H1 (cell line): ENCODE measurements around the gene BCL11A. TPM values are rescaled to one million over a fixed set of nuclear protein-coding genes. Genes with fewer than 3 reads are reported as not detected.

ENCODE experiments used
- CTCF ChIA-PET: fragments of 300-600 bp; sonication (Branson Sonifier 250); formaldehyde crosslinking; loops from one replicate; lab custom pipeline; 2021; ENCODE audit not compliant: partially characterized antibody; lab: Charles Lee
- POLR2A ChIA-PET: fragments of 300-600 bp; sonication (Branson Sonifier 250); formaldehyde crosslinking; loops from one replicate; lab custom pipeline; 2021; ENCODE audit warnings: inconsistent platforms; ENCODE audit not compliant: partially characterized antibody; lab: Charles Lee
- DNase-seq, 2 experiments: peaks; one replicate each; pipeline versions ENCODE4 v3.0.0 to v3.0.0-alpha.2; 2010 to 2022; ENCODE audit warnings: low spot score in 2 of 2, low read depth in 1 of 2, mixed read lengths in 1 of 2
- FAIRE-seq: peaks from 2 replicates; lab custom pipeline; 2011; peaks lifted over from hg19 to GRCh38; lab: Jason Lieb, UNC
- H2AFZ ChIP-seq: 2 replicates; pipeline ENCODE4 v1.8.1; 2012; ENCODE audit warnings: low read length, inconsistent platforms
- H2AK5ac ChIP-seq: 2 replicates; pipeline ENCODE4 v1.6.1; 2013; ENCODE audit warnings: low read depth, low read length
- H2BK120ac ChIP-seq: replicated peaks from 2 replicates; pipeline ENCODE3; 2013; ENCODE audit warnings: low read depth, low read length, inconsistent platforms
- H2BK12ac ChIP-seq: 2 replicates; pipeline ENCODE4 v1.6.1; 2013; ENCODE audit warnings: low read depth, low read length
- H2BK15ac ChIP-seq: 2 replicates; pipeline ENCODE4 v1.6.1; 2013; ENCODE audit warnings: low read length
- H2BK20ac ChIP-seq: 2 replicates; pipeline ENCODE4 v1.6.1; 2013; ENCODE audit warnings: low read length
- H2BK5ac ChIP-seq: 2 replicates; pipeline ENCODE4 v1.6.1; 2013; ENCODE audit warnings: low read depth, low read length
- H3K14ac ChIP-seq: 2 replicates; pipeline ENCODE4 v1.6.1; 2013; ENCODE audit warnings: inconsistent platforms; ENCODE audit not compliant: insufficient read length
- H3K18ac ChIP-seq: 2 replicates; pipeline ENCODE4 v1.6.1; 2013; ENCODE audit warnings: low read length; ENCODE audit errors: extremely low read depth
- H3K23ac ChIP-seq: 2 replicates; pipeline ENCODE4 v1.6.1; 2013; ENCODE audit warnings: inconsistent platforms; ENCODE audit not compliant: insufficient read length
- H3K23me2 ChIP-seq: 2 replicates; pipeline ENCODE4 v1.6.1; 2013; ENCODE audit warnings: low read depth, low read length
- H3K27ac ChIP-seq: 2 replicates; pipeline ENCODE4 v1.6.1; 2011; ENCODE audit warnings: low read depth, low read length, inconsistent platforms
- H3K27me3 ChIP-seq, 4 experiments: replicated peaks in 1 of 4; 1 replicate in 1 of 4; 2 replicates in 3 of 4; pipeline versions ENCODE4 v1.6.1 to v1.8.1; 2011 to 2013; ENCODE audit warnings: low read length in 3 of 4, mild to moderate bottlenecking in 3 of 4, inconsistent platforms in 2 of 4, mixed read lengths in 2 of 4, moderate library complexity in 1 of 4; ENCODE audit not compliant: control insufficient read depth in 3 of 4, insufficient read depth in 3 of 4; ENCODE audit errors: extremely low read depth in 1 of 4
- H3K36me3 ChIP-seq, 4 experiments: 2 replicates each; pipeline versions ENCODE4 v1.6.1 to v1.8.1; 2011 to 2013; ENCODE audit warnings: mild to moderate bottlenecking in 4 of 4, low read length in 3 of 4, moderate library complexity in 2 of 4, control low read depth in 1 of 4, inconsistent platforms in 1 of 4; ENCODE audit not compliant: insufficient read depth in 4 of 4, control insufficient read depth in 2 of 4
- H3K4ac ChIP-seq: replicated peaks from 2 replicates; pipeline ENCODE3; 2013; ENCODE audit warnings: low read length, low read depth, mixed read lengths, inconsistent platforms; ENCODE audit not compliant: insufficient read length
- H3K4me1 ChIP-seq, 4 experiments: replicated peaks in 1 of 4; 1 replicate in 1 of 4; 2 replicates in 3 of 4; pipeline versions ENCODE4 v1.6.1 to v1.8.1; 2011 to 2013; ENCODE audit warnings: low read length in 3 of 4, inconsistent platforms in 2 of 4, mixed read lengths in 1 of 4; ENCODE audit not compliant: insufficient read depth in 4 of 4, control insufficient read depth in 3 of 4
- H3K4me2 ChIP-seq, 2 experiments: 2 replicates each; pipeline versions ENCODE4 v1.6.1 to v1.8.1; 2011 to 2013; ENCODE audit warnings: low read depth in 2 of 2, low read length in 2 of 2, control low read depth in 1 of 2, inconsistent platforms in 1 of 2, mild to moderate bottlenecking in 1 of 2; ENCODE audit not compliant: insufficient read depth in 1 of 2
- H3K4me3 ChIP-seq, 4 experiments: fragments of 200-600, 300-600 bp in 1 of 4; sonication (generic), shearing (Covaris generic), sonication (Bioruptor Twin) in 1 of 4; 2 replicates each; pipeline versions ENCODE4 v1.5.1 to v1.8.1; 2011 to 2016; ENCODE audit warnings: low read length in 4 of 4, low read depth in 3 of 4, control low read depth in 2 of 4, inconsistent platforms in 2 of 4, mild to moderate bottlenecking in 2 of 4, mixed read lengths in 1 of 4, moderate library complexity in 1 of 4; ENCODE audit not compliant: insufficient read depth in 2 of 4; ENCODE audit errors: extremely low read depth in 1 of 4
- H3K56ac ChIP-seq: replicated peaks from 2 replicates; pipeline ENCODE3; 2013; ENCODE audit warnings: low read depth, mild to moderate bottlenecking, mixed read lengths, low read length, inconsistent platforms; ENCODE audit not compliant: insufficient read length
- H3K79me1 ChIP-seq: 2 replicates; pipeline ENCODE4 v1.6.1; 2013; ENCODE audit warnings: low read depth, low read length, control low read depth
- H3K79me2 ChIP-seq, 2 experiments: 2 replicates each; pipeline versions ENCODE4 v1.6.1 to v1.8.1; 2012 to 2013; ENCODE audit warnings: low read length in 2 of 2, mild to moderate bottlenecking in 2 of 2, inconsistent platforms in 1 of 2; ENCODE audit not compliant: insufficient read depth in 2 of 2, control insufficient read depth in 1 of 2
- H3K9ac ChIP-seq, 4 experiments: replicated peaks in 1 of 4; 1 replicate in 1 of 4; 2 replicates in 3 of 4; pipeline versions ENCODE4 v1.6.1 to v1.8.1; 2011 to 2013; ENCODE audit warnings: low read depth in 3 of 4, low read length in 3 of 4, control low read depth in 2 of 4, mild to moderate bottlenecking in 2 of 4, moderate library complexity in 2 of 4, inconsistent platforms in 1 of 4; ENCODE audit errors: extremely low read depth in 1 of 4
- H3K9me3 ChIP-seq, 2 experiments: 2 replicates each; pipeline versions ENCODE4 v1.6.1 to v1.8.1; 2012 to 2013; ENCODE audit warnings: mild to moderate bottlenecking in 2 of 2, moderate library complexity in 2 of 2, control low read depth in 1 of 2, inconsistent platforms in 1 of 2, low read depth in 1 of 2, low read length in 1 of 2, mixed read lengths in 1 of 2; ENCODE audit not compliant: insufficient read depth in 2 of 2
- H4K20me1 ChIP-seq, 2 experiments: replicated peaks in 1 of 2; 2 replicates each; pipeline versions ENCODE3 to v1.8.1; 2011 to 2013; ENCODE audit warnings: inconsistent platforms in 2 of 2, low read length in 2 of 2, mild to moderate bottlenecking in 1 of 2; ENCODE audit not compliant: insufficient read depth in 2 of 2, control insufficient read depth in 1 of 2
- H4K5ac ChIP-seq: 2 replicates; pipeline ENCODE4 v1.6.1; 2013; ENCODE audit warnings: low read length, low read depth, mixed read lengths, inconsistent platforms; ENCODE audit not compliant: insufficient read length
- H4K8ac ChIP-seq: 2 replicates; pipeline ENCODE4 v1.8.0; 2013; ENCODE audit warnings: mild to moderate bottlenecking, moderate library complexity, low read length, inconsistent platforms; ENCODE audit not compliant: insufficient read depth; ENCODE audit errors: extremely low read depth
- H4K91ac ChIP-seq: replicated peaks from 2 replicates; pipeline ENCODE3; 2013; ENCODE audit warnings: low read length, mixed read lengths, inconsistent platforms; ENCODE audit not compliant: insufficient read length
- BCL11A ChIP-seq, 2 experiments: IDR thresholded peaks; one replicate each; pipeline ENCODE4 v1.6.1; 2011; ENCODE audit warnings: low read depth in 2 of 2, low read length in 2 of 2, mild to moderate bottlenecking in 2 of 2
- GTF2F1 ChIP-seq: IDR thresholded peaks from 2 replicates; pipeline ENCODE4 v1.6.1; 2012; ENCODE audit warnings: low read depth, low read length, improper control_type of control experiment, borderline replicate concordance
- NRF1 ChIP-seq: IDR thresholded peaks from 2 replicates; pipeline ENCODE4 v1.6.1; 2011; ENCODE audit warnings: mild to moderate bottlenecking, low read depth, low read length, improper control_type of control experiment
- SP1 ChIP-seq: IDR thresholded peaks from 2 replicates; pipeline ENCODE4 v1.6.1; 2011; ENCODE audit warnings: low read depth, low read length
- WGBS, 2 experiments: shearing (Covaris generic) in 1 of 2; methylation state at CpG; one replicate each; pipeline versions ENCODE4 v1.1.6 to v1.1.7; 2013 to 2015; ENCODE audit warnings: low lambda C conversion rate in 2 of 2, mixed read lengths in 2 of 2, inconsistent platforms in 1 of 2, low coverage in 1 of 2, missing lambda C conversion rate in 1 of 2; ENCODE audit not compliant: insufficient replicate concordance in 2 of 2, insufficient coverage in 1 of 2, insufficient read length in 1 of 2; ENCODE audit errors: extremely low coverage in 1 of 2, missing lambda C conversion rate in 1 of 2; 5-methylcytosine and 5-hydroxymethylcytosine counted together
- polyA plus RNA-seq, 7 experiments: library from polyadenylated mRNA; depleted of rRNA in 3 of 7; stranded (reverse) in 5 of 7; unstranded in 2 of 7; fragments of >200 nt in 5 of 7; fragments of 200-250 nt in 2 of 7; gene quantifications; 1 replicate in 5 of 7; 2 replicates in 1 of 7; 4 replicates in 1 of 7; pipeline versions ENCODE4 v1.2.1 to v1.2.3, GENCODE V29; 2011 to 2013; ENCODE audit warnings: missing spikeins in 2 of 7, mixed read lengths in 2 of 7
- total RNA-seq: library from RNA; stranded (reverse); fragmentation: NEBNext Ultra II Directional; extraction: Animal tissue kit (Norgen Biotek cat#: 25700); gene quantifications from 2 replicates; pipeline ENCODE4 v1.2.1, GENCODE V29; 2021

The BCL11A gene
- total and polyA plus RNA-seq, 2 of the 8 experiments (the other 6 are each of a cell fraction or from before 2014, with no cell fraction given): 11.9 to 59.3 TPM

- H3K9me3 ChIP-seq: no peaks in the 10 kb centered on the region
- no peak overlapping the region for H3K23ac ChIP-seq
- no peak overlapping the region for H4K91ac ChIP-seq
- TF ChIP-seq GTF2F1: no peak
- TF ChIP-seq BCL11A (IDR thresholded peaks at IDR 0.05; ENCODE audit: low read depth in 2 of 2, low read length in 2 of 2): no peak
- no peak for TF ChIP-seq NRF1
- TF ChIP-seq SP1: no peak
- H3K4me3 ChIP-seq: no peak overlapping the region
- no peak overlapping the region for H2BK12ac ChIP-seq
- no peak overlapping the region for H2AFZ ChIP-seq
- H3K79me1 ChIP-seq: no peaks in the 10 kb centered on the region
- no peaks in the 10 kb centered on the region for H3K79me2 ChIP-seq
- H3K18ac ChIP-seq: no peak overlapping the region
- H3K23me2 ChIP-seq: no peaks in the 10 kb centered on the region
- ChIA-PET POLR2A (no interaction called here), CTCF (interaction anchor here (0.7 to 1.0 kb wide), 2 partner anchors 20 to 35 kb away, joined by 3 to 5 read pairs; no protein-coding TSS in a partner anchor)
- no peaks in the 10 kb centered on the region; a peak in 1 of 7 replicates for H3K27me3 ChIP-seq
- H2BK120ac ChIP-seq: no peak overlapping the region
- peaks cover 0 to 10% (median 4%) of the 10 kb centered on the region in 4 experiments; a peak in 6 of 7 replicates for H3K4me1 ChIP-seq
- H3K36me3 ChIP-seq: no peaks in the 10 kb centered on the region
- no peak overlapping the region for H2BK20ac ChIP-seq
- no peak overlapping the region for H3K27ac ChIP-seq
- FAIRE-seq (no peak), DNase-seq (no peak)
- H2AK5ac ChIP-seq: no peak overlapping the region
- 92% methylated on average over 7 of the region's 7 CpGs; no CpG with 5 or more reads in 1 of the 2 experiments for WGBS, 2 experiments
- H2BK5ac ChIP-seq: no peak overlapping the region; the same call in 1 of the 2 replicates
- no peak overlapping the region for H2BK15ac ChIP-seq
- no peak overlapping the region for H4K8ac ChIP-seq
- H3K9ac ChIP-seq: no peak overlapping the region
- no peaks in the 10 kb centered on the region for H4K20me1 ChIP-seq
- H3K4me2 ChIP-seq: no peak overlapping the region
- no peak overlapping the region for H3K4ac ChIP-seq
- no peak overlapping the region for H3K14ac ChIP-seq
- no peak overlapping the region for H4K5ac ChIP-seq
- H3K56ac ChIP-seq: no peak overlapping the region
Observed at GRCh38 chr2:60405271-60405919, 148.1 kb downstream of the BCL11A start.
